Measurements from ENCODE around the gene INPP4B.
"Not testable (repeated sequence)": the region's sequence is repeated elsewhere in the genome, so short reads cannot be mapped to it uniquely, and the experiment has no call there.

Gene INPP4B

DNA sequence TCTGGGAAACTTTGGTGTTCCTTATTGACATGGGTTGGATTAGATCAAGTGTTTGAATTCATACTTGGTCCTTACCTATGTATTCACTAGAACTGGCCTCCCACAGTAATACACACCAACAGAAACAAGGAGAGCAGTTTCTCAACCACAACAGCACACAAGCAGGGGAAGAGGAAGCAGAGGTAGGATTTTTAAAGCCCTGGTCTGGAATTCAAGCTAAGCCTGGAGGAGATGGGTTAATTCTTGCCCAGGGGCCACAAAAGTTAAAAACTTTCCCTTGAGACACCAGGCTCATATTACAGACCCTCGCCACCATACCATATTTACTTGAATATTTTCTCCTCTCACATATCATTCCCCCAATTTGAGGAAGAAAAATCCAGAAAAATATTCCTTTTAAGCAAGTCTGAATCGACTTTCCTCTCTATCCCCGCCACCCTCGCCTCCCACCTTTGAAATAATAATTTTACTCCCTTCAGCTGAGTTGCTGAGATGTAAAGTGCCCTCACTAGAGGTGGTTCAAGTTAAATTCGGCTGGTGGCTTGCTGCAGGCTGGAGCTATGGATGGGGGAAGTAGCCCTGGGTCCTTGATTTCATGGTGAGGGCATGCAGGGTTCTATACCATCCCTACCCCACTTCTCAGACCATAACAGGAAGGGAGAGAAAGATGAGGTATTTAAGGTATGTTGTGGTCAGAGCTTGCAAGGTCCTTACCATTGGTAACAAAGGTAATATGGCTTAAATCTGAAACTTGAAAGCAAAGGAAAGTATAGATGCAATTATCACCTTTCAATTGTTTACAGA is 440.2 kb downstream of the INPP4B start:
- DNase-seq: no peak

DNA sequence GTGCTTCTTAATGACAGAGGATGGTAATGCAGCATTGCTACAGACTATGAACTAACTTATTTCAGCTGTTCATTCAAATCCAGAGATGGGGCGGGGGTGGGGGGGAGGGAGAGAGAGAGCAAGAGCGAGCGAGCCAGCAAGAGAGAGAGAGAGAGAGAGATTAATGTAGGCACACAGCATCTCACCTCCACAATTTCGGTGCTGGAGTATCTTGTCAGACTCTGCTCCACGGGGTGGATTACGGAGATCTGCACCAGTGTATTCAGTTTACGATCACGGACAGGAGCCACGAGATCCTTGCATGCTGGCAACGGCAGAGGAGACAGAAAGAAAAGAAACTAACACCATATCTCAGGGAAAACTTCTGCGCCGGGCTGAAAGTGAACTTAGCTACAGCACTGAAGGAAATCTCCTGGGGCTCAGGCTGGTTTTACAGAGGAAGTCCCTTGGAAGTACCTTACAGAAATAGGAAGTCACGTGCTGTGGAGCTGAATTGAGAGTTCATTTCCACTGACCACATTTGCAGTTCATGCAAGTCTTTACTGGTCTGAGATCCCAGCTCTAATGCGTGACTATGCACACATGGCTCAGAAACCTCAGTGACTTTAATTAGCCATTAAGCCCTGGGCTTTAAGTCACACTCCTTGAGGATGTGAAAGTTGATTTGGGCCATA is 440.9 kb downstream of the INPP4B start:
- no peak for DNase-seq

DNA sequence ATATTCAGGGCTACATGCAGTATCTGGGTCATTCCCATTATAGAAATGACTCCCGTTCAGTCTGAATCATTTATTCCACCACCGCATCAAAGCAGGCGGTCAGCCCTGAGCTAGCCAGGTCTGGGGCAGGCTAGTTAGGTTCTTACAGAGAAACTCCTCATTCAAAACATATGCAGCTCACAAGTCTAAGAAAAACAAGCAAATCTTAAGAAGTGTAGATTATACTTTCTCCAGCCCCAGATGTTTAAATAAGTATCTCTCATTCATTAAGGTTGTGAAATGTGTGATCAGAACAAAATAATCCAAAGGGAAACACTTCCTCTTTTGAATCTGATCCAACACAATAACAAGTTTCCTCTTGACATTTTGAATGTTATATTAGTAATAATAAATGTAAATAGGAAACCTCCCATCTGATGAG is 441.9 kb downstream of the INPP4B start:
- no peak for DNase-seq

DNA sequence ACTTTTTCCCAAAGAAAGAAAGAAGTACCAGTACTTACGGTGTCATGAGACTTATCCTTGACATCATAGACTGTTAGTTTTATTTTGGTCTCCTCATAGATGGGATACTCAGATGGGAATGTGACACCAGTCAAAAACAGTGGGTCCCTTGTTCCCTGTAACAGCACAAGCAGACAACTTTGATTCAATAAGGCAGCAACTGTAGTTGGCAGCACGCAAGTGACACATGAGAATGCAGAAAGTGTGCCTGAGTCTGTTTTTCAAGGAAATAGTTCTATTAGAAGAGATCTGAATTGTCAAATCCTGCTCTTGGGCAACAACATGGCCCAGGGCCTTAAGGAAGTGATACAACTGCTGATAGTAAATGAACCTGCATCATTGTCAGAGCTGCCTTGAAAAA is 443.2 kb downstream of the INPP4B start:
- no peak for DNase-seq

DNA sequence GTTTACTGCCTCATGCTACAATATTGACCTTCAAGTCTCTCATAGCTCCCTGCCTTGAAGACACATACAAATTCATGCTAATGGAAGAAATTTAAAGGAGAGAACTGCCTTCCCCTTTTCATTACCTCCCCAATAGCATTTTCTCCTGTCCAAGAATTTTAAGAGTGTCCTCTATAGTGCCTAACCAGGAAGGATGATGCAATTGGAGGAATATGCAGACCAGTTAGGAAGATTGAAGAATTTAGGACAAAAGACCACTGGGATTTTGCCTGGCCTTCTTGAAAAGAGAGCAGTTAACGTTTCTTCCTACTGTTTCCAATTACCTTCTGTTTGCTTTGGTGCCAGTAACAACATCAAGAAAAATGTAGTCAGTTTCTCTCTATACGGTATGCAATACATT is 443.9 kb downstream of the INPP4B start:
- DNase-seq: no peak

DNA sequence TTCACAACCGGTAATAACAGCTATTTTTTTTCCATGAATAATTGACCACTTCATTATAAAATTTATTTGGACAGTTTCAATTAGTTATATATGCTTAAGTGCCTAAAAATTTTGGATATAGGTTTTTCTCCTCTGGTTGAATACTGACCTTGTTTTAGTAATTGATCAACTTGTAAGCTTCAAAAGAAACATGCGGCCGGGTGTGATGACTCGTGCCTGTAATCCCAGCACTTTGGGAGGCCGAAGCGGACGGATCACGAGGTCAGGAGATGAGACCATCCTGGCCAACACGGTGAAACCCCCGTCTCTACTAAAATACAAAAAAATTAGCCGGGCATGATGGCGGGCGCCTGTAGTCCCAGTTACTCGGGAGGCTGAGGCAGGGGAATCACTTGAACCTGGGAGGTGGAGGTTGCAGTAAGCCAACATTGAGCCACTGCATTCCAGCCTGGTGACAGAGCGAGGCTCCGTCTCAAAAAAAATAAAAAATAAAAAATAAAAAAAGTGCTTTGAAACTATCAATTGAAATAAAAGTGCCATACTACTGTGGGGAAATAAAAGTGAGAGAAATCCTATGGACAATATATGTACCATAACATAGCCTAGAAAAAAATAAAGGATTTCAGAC is 448.6 kb downstream of the INPP4B start:
- not testable (repeated sequence) for DNase-seq

DNA sequence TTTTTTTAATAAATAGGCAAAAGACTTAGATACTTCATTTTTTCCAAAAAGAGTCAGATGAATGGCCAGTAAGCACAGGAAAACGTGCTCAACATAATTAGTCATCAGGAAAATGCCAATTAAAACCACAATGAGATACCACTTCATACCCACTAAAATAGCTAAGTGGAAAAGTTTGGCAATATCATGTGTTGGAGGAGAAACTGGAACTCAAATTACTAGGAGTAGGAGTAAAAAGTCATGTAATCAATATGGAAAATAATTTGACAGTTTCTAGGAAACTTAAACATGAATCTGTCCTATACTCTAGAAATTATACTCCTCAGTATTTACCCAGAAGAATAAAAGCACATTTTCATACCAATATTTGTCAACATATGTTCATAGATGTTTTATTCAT is 449.8 kb downstream of the INPP4B start:
- no peak for DNase-seq

DNA sequence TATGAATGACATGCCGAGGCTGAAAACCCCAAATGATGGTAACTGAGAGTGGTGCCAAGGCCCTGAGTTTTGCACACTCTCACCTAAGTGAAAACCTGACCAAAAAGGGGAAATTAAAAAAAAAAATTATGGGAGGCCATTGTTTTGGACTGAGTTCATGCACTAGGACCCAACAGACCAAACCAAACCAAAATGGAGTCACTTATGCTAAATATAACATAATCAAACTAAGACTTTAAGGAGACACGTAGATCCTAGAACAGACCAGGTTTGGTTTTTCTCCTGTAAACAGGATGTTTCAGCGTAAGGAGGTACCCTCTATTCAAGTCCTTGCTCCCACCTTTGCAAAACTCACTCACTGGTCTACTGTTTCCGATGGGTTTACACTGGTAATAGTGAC is 453.0 kb downstream of the INPP4B start:
- no peak for DNase-seq

DNA sequence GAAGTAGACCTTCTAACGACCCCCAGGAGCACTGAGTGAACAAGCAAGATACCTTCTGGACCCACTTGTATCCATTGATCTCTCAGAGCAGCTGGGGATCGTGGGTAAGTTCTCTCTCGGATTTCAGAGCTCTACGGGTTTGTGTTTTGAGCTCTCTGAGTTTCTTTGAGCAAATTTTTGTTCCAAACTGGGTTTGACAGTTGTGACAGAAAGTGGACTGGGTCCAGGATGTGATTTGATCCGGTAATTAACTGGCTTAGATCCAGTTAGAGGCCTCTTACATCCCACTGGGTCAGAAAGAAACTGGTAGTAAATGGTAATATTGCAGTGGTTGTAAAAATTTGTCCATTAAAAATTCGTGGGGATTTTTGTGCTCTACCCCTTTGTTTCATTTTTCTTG is 459.2 kb downstream of the INPP4B start:
- DNase-seq: no peak

DNA sequence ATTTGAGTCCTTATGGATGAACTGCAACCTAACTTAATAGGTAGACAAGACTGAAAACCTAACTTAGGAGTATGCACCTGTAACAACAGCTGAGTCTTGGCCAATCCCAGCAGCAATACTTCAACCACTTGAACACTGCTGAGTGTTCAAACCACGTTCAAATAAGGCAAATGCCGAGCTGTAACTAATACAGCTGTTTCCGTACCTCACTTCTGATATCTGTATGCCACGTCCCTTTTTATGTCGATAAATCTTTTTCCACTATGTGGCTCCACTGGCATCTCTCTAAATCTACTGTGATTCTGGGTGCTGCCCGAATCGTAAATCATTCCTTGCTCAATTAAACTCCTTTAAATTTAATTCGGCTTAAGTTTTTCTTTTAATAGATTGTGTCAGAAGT is 459.7 kb downstream of the INPP4B start:
- no peak for DNase-seq

DNA sequence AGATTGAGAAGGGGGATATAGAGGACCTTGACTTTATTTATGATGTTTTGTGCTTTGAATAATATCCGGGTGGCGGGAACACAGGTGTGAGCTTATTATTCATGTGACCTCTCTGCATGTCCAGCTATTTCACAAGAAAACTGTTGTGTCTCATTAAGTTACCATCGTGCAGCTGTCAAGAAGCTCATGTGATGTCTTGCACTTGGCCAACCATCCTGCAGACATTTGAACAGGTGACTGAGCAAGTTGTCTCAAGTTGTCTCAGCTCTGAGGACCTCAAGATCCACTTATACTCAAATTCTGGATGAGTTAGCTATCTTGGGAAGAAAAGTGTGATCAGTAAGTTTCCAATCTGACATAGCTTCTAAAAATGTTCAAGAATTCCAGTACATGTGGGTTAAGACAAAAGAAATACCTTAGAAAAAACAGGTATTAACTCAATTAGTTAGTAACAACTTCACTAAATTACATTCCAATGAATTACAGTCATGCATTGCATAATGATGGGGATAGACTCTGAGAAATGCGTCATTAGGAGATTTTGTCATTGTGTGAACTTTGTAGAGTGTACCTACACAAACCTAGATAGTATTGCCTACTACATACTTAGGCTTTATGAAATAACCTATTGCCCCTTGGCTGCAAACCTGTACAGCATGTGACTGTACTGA is 462.2 kb downstream of the INPP4B start:
- DNase-seq: no peak

DNA sequence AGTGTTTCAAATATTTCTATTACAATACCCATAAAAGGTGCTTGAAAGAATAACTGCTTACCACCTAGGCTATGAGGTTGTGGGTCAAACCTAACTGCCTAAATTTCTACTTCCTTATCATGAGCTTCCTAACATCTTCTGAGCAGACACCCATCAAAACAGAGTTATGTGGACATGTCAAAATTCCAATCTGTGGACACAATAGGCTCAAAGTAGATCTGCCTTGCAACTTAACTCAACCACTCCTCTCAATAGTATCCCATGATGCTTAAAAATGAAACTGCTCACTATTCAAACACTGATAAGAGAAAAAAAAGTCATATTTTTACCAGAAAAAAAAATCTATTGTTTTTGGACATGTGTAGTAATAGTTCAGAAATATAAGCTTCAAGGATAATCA is 462.7 kb downstream of the INPP4B start:
- DNase-seq: no peak

DNA sequence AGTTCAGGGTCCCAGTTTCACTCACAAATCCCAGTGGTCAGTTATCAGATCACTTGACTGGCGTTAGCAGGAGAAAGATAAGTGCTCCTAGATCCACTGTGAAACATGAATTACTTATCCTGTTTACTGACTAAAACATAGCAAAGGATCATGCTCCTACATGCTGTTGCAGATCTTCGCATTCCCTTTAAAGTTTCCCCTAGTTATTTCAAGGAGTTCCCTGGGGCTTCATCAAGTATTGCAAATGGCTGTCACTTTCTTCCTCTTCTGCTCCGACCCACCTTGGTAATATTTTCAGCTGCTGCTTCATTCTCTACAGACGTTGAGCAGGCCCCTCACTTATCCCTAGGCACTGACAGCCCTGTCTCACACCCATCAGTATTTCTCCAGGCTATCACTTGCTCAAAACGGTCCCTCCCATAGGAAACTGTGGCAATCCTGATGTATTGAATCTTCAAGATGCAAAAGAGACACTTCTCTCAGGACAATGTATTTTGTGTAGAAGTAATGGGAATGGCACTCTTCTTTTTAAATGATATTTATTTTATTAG is 466.0 kb downstream of the INPP4B start:
- DNase-seq: no peak

DNA sequence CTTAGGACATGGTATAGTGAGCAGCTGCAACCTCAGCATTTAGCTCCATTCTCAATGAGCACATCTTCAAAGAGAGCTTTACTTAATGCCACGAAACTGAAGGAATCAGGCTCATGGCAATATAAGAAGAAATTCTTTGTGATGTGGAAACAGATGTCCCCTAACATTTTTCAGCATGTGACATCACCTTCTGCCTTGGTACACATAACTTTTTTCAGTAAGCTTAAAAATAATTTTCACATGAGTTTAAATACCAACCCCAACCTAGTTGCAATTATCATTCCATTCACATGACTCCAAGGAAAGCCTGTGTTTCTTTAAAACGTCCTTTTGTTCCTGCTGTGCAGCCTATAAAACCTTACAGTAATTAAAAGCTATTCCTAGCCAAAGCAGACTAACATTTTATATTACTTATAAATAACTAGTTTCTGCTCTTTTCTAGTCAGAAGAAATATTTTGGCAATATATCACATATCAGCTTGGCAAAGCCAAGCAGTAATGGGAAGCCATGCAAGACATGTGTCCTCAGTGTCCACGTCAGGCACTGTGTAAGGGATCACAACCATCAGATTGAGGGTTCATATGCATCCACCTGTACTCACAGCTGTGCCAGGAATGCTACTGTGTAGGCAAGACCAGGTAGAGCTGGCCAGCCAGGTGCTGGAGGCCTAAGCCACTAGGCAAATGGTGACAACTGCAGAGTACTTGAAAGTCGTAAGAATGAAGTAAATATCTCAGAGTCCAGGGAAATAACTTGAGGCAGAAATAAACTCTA is 466.6 kb downstream of the INPP4B start:
- no peak for DNase-seq

DNA sequence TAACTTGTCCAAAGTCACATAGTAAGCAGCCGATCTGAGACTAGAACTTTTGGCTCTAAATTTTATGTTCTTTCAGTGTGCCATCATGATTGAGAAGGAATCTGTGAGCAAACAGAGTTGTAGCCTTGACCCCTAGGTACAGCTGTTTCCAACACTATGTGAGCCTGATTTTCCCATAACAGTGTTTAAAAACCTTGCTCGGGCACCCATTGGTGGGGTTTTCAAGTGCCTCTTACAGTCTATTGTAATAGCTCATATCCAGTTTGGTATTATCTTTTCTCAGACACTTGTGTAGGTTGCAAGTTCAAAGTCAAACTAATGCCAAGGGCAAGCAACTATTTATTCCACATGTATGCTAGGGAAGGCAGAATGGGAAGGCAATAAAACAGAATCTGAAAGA is 467.9 kb downstream of the INPP4B start:
- no peak for DNase-seq

DNA sequence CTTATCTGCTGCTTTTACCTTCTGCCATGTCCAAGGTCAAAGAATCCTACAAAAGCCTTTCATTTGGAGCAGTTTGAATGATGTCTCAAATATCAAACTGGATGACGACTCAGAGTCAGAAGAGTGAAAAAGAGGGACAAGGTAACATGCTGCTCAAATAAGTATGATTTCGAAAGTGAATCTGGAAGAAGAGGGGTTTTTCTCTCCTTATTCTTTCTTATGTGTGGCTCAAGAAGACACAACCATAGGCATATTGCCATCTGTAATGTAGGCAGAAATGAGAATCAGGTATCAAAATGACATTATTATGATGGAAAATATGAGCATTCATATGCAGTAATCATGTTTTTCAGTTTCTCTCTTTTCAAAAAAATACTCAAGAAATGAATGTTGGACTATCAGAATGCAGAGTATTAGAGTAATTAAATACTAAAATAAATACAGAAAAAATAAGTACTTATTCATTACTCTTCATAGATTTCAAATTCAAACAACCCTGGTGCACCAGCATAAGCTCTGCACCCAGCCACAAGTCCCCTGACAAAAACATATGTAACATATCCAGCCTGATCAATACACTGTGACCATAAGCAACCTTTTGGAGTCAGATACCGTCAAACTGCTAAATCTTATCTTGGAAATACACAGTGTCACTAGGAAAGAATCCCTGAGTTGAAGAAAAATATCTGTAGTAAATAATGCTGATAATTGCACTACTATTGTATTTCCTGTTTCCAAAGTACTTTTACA is 468.6 kb downstream of the INPP4B start:
- DNase-seq: no peak

DNA sequence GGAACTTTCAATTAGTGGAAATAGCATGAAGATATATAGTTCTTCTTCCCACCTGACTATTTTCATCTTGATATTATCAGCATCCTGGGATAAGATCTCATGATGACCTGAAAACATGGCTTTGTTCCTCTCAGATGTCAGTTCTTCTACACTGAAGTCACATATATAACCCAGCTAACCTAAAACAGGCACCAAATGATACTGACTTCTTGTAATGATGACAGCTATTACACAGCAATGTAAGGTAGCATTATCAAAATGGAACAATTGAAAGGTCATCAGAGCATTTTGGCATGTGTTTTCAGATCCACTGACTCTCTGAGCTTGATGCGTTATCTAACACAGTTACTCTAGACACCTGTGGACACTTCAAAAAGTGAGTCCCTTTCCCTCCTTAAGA is 469.9 kb downstream of the INPP4B start:
- DNase-seq: no peak

DNA sequence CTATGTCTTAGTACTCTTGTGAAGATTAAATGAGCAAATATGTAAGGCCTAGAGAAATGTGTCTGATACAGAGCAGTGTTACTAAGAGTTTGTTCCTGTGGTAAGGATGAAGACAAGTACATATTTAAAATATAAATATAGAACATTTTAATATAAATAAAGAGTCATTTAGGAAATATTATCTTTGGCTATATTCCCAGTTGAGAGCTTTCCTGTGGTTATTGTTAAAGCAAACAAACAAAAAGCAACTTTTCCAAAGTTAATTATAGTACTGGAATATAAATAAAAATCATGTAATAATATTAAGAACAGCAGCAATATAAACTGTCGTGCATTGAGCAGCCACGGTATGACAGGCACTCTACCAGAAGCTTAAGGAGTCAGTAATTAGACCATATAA is 472.5 kb downstream of the INPP4B start:
- no peak for DNase-seq

DNA sequence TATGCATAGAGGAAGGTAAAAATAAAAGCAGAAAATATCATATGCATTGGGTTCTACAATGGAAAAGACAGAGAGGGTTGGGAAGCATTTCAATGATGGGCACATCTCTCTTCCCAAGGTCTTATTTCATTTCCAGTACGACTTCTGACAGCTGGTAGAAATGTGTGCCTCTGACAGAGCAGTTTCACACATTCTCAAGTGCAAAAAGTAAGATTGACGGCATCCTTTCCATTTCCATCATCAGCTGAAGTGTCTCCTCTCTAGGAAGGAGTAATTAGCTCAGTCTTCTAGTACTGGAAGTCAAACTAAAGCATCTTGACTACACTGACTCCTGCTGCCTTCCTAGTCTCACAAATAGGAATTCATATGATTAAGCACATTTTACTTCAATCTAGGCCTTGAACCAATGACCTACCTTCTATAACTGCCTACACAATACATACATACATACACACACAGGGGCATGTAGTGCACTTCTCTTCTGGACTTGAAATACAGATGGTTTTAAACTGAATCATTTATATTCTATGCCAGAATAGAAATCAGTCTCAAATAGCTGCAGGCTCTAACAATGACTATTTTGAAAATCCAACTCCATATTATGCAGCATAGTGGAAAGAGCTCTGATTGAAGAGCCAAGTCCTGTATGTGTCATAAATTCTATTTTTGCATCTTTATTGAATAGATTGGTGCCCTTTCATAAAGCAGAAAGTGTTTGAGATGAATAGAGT is 473.4 kb downstream of the INPP4B start:
- no peak for DNase-seq

DNA sequence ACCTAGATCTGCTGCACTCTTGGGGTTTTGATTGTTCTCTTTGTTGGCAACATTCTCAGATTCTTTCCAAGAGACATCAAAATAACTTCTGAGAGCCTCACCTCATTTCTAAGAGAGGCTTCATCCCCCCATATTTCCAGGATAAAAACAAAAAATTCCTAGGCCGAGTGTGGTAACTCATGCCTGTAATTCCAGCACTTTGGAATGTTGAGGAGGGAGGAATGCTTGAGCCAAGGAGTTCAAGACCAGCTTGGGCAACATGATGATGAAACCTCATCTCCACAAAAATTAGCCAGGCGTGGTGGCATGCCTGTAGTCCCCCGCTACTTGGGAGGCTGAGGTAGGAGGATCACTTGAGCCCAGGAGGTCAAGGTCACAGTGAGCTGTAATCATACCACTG is 477.0 kb downstream of the INPP4B start:
- no peak for DNase-seq
